ENCODE results near the gene ABHD12B.
A peak's percentile ranks its signal among the peaks of the same experiment; 100 is the strongest.

Gene ABHD12B

DNA sequence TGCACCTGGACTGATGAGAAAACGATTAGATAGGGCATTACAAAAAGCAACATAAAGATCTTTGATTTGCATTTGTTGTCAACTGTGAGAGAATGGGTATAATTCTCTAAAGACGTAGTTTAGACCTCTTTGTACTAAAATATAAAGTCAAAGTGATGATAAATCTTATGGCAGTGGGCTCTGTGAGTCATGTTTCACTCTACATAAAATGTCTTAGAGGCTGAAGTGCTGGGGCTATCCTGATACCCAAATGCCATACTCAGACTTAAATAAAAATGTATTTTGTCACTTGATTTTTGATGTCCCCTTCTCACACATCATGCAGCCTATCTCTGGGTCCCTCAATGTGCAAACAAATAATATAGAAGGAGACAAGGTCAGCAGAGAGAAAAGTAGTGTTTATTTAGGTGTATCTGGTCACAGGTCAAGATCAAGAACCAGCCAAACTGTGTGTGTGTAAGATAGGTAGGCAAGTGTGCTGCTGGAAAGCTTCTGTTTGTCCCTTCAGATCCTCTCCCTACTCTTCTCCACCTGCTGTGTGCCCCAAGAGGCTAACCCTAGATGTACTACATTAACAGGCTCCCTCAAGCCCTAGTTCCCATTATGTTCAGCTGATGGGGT is 33.9 kb upstream of the ABHD12B start:
- no peaks in the 10 kb centered on the region for H3K27me3 ChIP-seq (replicated peaks)
- no peak for DNase-seq
- in situ Hi-C loops (cut with HindIII; ENCODE audit: low pct_ligation_motif_present, low sequenced_read_pairs): no loop called here
- no peak overlapping the region for H3K4me3 ChIP-seq (ENCODE audit: low read depth, low read length)
- TF ChIP-seq, protein P1, sequence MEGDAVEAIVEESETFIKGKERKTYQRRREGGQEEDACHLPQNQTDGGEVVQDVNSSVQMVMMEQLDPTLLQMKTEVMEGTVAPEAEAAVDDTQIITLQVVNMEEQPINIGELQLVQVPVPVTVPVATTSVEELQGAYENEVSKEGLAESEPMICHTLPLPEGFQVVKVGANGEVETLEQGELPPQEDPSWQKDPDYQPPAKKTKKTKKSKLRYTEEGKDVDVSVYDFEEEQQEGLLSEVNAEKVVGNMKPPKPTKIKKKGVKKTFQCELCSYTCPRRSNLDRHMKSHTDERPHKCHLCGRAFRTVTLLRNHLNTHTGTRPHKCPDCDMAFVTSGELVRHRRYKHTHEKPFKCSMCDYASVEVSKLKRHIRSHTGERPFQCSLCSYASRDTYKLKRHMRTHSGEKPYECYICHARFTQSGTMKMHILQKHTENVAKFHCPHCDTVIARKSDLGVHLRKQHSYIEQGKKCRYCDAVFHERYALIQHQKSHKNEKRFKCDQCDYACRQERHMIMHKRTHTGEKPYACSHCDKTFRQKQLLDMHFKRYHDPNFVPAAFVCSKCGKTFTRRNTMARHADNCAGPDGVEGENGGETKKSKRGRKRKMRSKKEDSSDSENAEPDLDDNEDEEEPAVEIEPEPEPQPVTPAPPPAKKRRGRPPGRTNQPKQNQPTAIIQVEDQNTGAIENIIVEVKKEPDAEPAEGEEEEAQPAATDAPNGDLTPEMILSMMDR (IDR thresholded peaks at IDR 0.05; ENCODE audit: low read depth, low read length, missing control alignments): no peak
- no peaks in the 10 kb centered on the region for H3K36me3 ChIP-seq (replicated peaks)
- H3K27ac ChIP-seq: no peak overlapping the region

DNA sequence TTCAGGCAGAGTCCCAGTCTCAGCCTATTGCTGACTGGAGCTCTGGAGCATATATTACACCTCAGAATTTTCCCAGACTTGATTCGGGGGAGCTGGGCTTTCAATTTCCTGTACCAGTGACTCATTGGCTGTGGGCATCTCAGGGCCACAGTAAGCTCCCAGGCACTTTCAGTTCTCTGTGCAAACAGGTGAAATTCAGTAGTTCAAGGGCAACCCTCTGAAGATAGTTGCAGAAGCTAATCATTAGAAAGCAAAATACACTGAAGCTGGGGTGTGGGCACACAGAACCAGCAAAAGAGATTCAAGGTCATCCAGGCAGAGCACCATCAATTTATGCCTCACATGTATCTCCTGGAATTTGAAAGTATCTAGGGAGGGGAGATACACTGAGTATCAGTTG is 32.8 kb upstream of the ABHD12B start:
- TF ChIP-seq, protein P1 (IDR thresholded peaks at IDR 0.05; ENCODE audit: low read depth, low read length, missing control alignments): no peak
- Histone ChIP-seq H3K27ac (no peak overlapping the region), H3K27me3 (replicated peaks) (no peaks in the 10 kb centered on the region), H3K36me3 (replicated peaks) (no peaks in the 10 kb centered on the region), H3K4me3 (ENCODE audit: low read depth, low read length) (no peak overlapping the region)
- DNase-seq: peak; percentile 27
- in situ Hi-C loops (cut with HindIII; ENCODE audit: low pct_ligation_motif_present, low sequenced_read_pairs): no loop called here

DNA sequence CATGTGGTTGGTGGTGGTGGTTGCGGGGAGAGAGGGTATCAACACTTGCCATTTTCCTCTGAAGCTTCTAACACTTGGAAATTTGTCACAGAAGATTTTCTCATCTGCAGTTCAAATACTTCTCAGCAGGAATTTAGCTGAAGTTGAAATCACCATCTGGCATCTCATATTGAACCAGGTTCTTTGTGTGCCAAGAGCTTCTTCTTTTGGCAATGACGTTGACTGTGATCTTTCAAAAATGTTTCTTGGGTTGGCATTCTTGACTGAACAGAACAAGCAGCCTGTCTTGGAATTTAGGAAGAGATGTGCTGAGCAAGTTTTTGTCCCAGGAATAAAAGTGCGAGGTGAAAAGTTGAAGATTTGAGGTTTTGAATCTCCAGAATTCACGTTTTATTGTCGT is 32.2 kb upstream of the ABHD12B start:
- TF ChIP-seq, protein P1 (IDR thresholded peaks at IDR 0.05; ENCODE audit: low read depth, low read length, missing control alignments): no peak
- no peak for DNase-seq
- H3K27ac ChIP-seq: no peak overlapping the region
- H3K27me3 ChIP-seq (replicated peaks): no peaks in the 10 kb centered on the region
- H3K36me3 ChIP-seq (replicated peaks): no peaks in the 10 kb centered on the region
- in situ Hi-C loops (cut with HindIII; ENCODE audit: low pct_ligation_motif_present, low sequenced_read_pairs): no loop called here
- no peak overlapping the region for H3K4me3 ChIP-seq (ENCODE audit: low read depth, low read length)

DNA sequence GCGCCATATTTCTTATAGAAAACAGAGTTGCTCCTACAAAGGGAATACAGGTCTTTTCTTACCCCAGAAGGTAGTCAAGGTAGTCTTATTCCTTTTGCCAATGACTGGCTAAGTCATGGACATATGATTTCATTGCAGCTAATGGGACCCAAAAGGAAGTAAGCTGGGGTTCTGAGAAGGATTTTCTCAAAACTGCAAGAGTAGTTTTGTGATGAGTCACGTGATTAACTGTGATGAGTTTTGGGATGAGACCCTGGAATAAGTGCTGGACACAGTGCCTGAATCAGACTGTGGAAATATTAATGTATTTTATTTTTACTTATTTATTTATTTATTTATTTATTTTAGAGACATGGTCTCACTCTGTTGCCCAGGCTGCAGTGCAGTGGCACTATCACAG is 27.5 kb upstream of the ABHD12B start:
- H3K36me3 ChIP-seq (replicated peaks): no peaks in the 10 kb centered on the region
- no peak for DNase-seq
- in situ Hi-C loops (cut with HindIII; ENCODE audit: low pct_ligation_motif_present, low sequenced_read_pairs): no loop called here
- H3K27me3 ChIP-seq (replicated peaks): no peaks in the 10 kb centered on the region
- TF ChIP-seq, protein P1 (IDR thresholded peaks at IDR 0.05; ENCODE audit: low read depth, low read length, missing control alignments): no peak
- H3K27ac ChIP-seq: no peak overlapping the region
- no peak overlapping the region for H3K4me3 ChIP-seq (ENCODE audit: low read depth, low read length)

DNA sequence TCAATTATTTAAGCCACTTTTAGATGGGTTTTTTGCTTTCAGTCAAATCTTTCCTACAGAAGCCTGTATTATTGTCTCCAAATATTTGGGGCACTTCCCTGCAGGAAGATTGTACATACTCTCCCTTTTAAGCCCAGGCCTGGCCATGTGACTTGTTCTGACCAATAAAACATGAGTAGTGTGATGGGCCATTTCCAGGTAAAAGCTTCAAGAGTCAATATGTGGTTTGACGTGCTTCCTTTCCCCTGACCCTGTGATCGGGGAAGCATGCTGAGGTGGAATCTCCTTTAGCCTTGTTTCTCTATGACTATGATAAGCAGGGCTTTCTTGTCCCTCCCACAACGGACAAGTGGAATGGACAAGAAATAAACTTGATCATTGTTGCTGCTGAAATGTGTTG is 26.7 kb upstream of the ABHD12B start:
- TF ChIP-seq, protein P1 (IDR thresholded peaks at IDR 0.05; ENCODE audit: low read depth, low read length, missing control alignments): no peak
- no peaks in the 10 kb centered on the region for H3K36me3 ChIP-seq (replicated peaks)
- no peak overlapping the region for H3K27ac ChIP-seq
- in situ Hi-C loops (cut with HindIII; ENCODE audit: low pct_ligation_motif_present, low sequenced_read_pairs): no loop called here
- no peak for DNase-seq
- no peaks in the 10 kb centered on the region for H3K27me3 ChIP-seq (replicated peaks)
- H3K4me3 ChIP-seq (ENCODE audit: low read depth, low read length): no peak overlapping the region

All from brain microvascular endothelial cell (primary cell).